ENCODE measurements around the gene XBP1. TPM values are rescaled to one million over a fixed set of nuclear protein-coding genes. Genes with fewer than 3 reads are reported as not detected.

XBP1 gene
- total and polyA plus RNA-seq, 2 of the 13 experiments (the other 11 are each of a cell fraction or from before 2014, with no cell fraction given): 416 to 427 TPM

GRCh38 chr22:28801845-28802594 lies 1.7 kb upstream of the XBP1 start (continued):
- TF ChIP-seq ZNF513 (CRISPR knock-in tag; conservative IDR thresholded peaks at IDR 0.05): no peak
- 0 out of 2 replicates have a peak, but pooled peaks have one; percentile 26 for TF ChIP-seq TSC22D2 (CRISPR knock-in tag; IDR thresholded peaks at IDR 0.05; ENCODE audit: borderline replicate concordance)

GRCh38 chr22:28799606-28800307 lies 612 bp downstream of the XBP1 start:
- Histone ChIP-seq H3K36me3 (replicated peaks in 1 of 2; ENCODE audit: control insufficient read depth in 1 of 2, insufficient read depth in 2 of 2, low read length in 2 of 2) (peaks cover 19 to 37% of the 10 kb centered on the region in 2 experiments), H3K9me3 (ENCODE audit: low read length) (no peaks in the 10 kb centered on the region), H4K20me1 (ENCODE audit: insufficient read depth, low read length) (peaks cover 35% of the 10 kb centered on the region), H3K4me2 (ENCODE audit: low read depth, low read length) (peak overlapping the region; percentile 70), H3K27me3 (ENCODE audit: control insufficient read depth in 1 of 2, insufficient read depth in 2 of 2, low read length in 2 of 2) (no peaks in the 10 kb centered on the region; a peak in 1 of 5 replicates), H3K4me1 (ENCODE audit: insufficient read depth, low read length) (peaks cover 50% of the 10 kb centered on the region), H3K27ac (ENCODE audit: extremely low read length, insufficient read depth, low read length) (peak overlapping the region; percentile 98), H3K79me2 (ENCODE audit: insufficient read depth, low read length) (peaks cover 68% of the 10 kb centered on the region), H3K9ac (ENCODE audit: insufficient read depth, low read depth, low read length) (peak overlapping the region; percentile 99), H2AFZ (ENCODE audit: low read length) (no peak overlapping the region), H3K4me3 (replicated peaks in 1 of 3; ENCODE audit: insufficient read depth in 1 of 3, low read depth in 2 of 3, low read length in 3 of 3) (peak overlapping the region; percentile 62 to 99 (median 82))
- in situ Hi-C loops (cut with HindIII; ENCODE audit: extremely low pct_ligation_motif_present, low pct_unique_long_range_greater_than_20kb) (no loop called here), intact Hi-C loops (cut with micrococcal nuclease; ENCODE audit: unreplicated experiment) (no loop called here)
- DNase-seq (ENCODE audit: low spot score): no peak
- ATAC-seq: peak; percentile 55
- TSS peak; percentile 48 for BruUV-seq (replicated peaks)
- POLR2A ChIA-PET: interaction anchor here (0.8 to 20.4 kb wide), 27 partner anchors 7 to 244 kb away, joined by 3 to 945 read pairs (median 5); partner anchors contain the start of genes CCDC117, CHEK2, HSCB and TTC28
- FAIRE-seq: no peak
- CTCF ChIA-PET (ENCODE audit: low intra/inter-chr PET ratio, low total read pairs): no interaction called here
- WGBS (ENCODE audit: low lambda C conversion rate): 0% methylated on average over 31 of the region's 31 CpGs
- TF ChIP-seq GPN1 (CRISPR knock-in tag; IDR thresholded peaks at IDR 0.05; ENCODE audit: borderline replicate concordance): no peak
- TF ChIP-seq HNF4A (CRISPR knock-in tag; IDR thresholded peaks at IDR 0.05): 0 out of 2 replicates have a peak, but pooled peaks have one; percentile 3
- peak; percentile 20 for TF ChIP-seq POLR2AphosphoS5 (IDR thresholded peaks at IDR 0.05; ENCODE audit: low read depth, low read length)
- no peak for TF ChIP-seq DRAP1 (CRISPR knock-in tag; IDR thresholded peaks at IDR 0.05)
- no peak for TF ChIP-seq U2AF1 (optimal IDR thresholded peaks at IDR 0.05; ENCODE audit: low read depth, low read length)
- TF ChIP-seq ZNF431 (CRISPR knock-in tag; IDR thresholded peaks at IDR 0.05; ENCODE audit: borderline replicate concordance, low read depth): no peak
- no peak for TF ChIP-seq JDP2 (CRISPR knock-in tag; IDR thresholded peaks at IDR 0.05; ENCODE audit: borderline replicate concordance)
- TF ChIP-seq ZNF44 (CRISPR knock-in tag; IDR thresholded peaks at IDR 0.05): 0 out of 2 replicates have a peak, but pooled peaks have one; percentile 10
- TF ChIP-seq ZFX (CRISPR knock-in tag; IDR thresholded peaks at IDR 0.05; ENCODE audit: low read depth): no peak
- peak; percentile 75; the same call in 1 of the 2 replicates for TF ChIP-seq ZNF232 (CRISPR knock-in tag; IDR thresholded peaks at IDR 0.05; ENCODE audit: borderline replicate concordance)
- no peak for TF ChIP-seq ZNF572 (CRISPR knock-in tag; IDR thresholded peaks at IDR 0.05)
- peak; percentile 76; the same call in 1 of the 2 replicates for TF ChIP-seq MLXIP (CRISPR knock-in tag; IDR thresholded peaks at IDR 0.05; ENCODE audit: borderline replicate concordance)
- TF ChIP-seq ZSCAN12 (CRISPR knock-in tag; IDR thresholded peaks at IDR 0.05): 0 out of 2 replicates have a peak, but pooled peaks have one; percentile 7
- TF ChIP-seq ZNF749 (CRISPR knock-in tag; IDR thresholded peaks at IDR 0.05; ENCODE audit: borderline replicate concordance): no peak

Data from HepG2 (cell line).